ENCODE data around the gene REEP6. TPM values are rescaled to one million over a fixed set of nuclear protein-coding genes. Genes with fewer than 3 reads are reported as not detected.
A peak's percentile ranks its signal among the peaks of the same experiment; 100 is the strongest.

Gene REEP6
- polyA plus RNA-seq, 3 donors = 0.51 to 1.8 (median 0.81) TPM

GRCh38 chr19:1466461-1467214 lies 24.3 kb upstream of the REEP6 start:
- H3K79me2 ChIP-seq (ENCODE audit: insufficient read depth, low read length) = no peaks in the 10 kb centered on the region
- Mint-ChIP-seq H3K4me1 (peaks cover 11% of the 10 kb centered on the region), H3K27ac (no peak overlapping the region), H3K9me3 (peaks cover 0 to 8% (median 2%) of the 10 kb centered on the region in 7 donors), H3K4me3 (peak overlapping the region in 1 of 2 donors; percentile 48), H3K27me3 (ENCODE audit: low read depth in 3 of 3) (peaks cover 35 to 70% (median 45%) of the 10 kb centered on the region in 3 donors), H3K36me3 (no peaks in the 10 kb centered on the region)
- intact Hi-C loops (cut with micrococcal nuclease) = no loop called here
- 35% methylated on average over 70 of the region's 70 CpGs for WGBS (ENCODE audit: insufficient coverage)
- no peak overlapping the region for H3K9ac ChIP-seq (ENCODE audit: insufficient read depth, low read length, poor library complexity, severe bottlenecking)
- TF ChIP-seq, protein P1, sequence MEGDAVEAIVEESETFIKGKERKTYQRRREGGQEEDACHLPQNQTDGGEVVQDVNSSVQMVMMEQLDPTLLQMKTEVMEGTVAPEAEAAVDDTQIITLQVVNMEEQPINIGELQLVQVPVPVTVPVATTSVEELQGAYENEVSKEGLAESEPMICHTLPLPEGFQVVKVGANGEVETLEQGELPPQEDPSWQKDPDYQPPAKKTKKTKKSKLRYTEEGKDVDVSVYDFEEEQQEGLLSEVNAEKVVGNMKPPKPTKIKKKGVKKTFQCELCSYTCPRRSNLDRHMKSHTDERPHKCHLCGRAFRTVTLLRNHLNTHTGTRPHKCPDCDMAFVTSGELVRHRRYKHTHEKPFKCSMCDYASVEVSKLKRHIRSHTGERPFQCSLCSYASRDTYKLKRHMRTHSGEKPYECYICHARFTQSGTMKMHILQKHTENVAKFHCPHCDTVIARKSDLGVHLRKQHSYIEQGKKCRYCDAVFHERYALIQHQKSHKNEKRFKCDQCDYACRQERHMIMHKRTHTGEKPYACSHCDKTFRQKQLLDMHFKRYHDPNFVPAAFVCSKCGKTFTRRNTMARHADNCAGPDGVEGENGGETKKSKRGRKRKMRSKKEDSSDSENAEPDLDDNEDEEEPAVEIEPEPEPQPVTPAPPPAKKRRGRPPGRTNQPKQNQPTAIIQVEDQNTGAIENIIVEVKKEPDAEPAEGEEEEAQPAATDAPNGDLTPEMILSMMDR (IDR thresholded peaks at IDR 0.05) = no peak
- peaks cover 67% of the 10 kb centered on the region for H4K20me1 ChIP-seq (ENCODE audit: insufficient read depth, low read length)
- no peak for DNase-seq
- H3K36me3 ChIP-seq (replicated peaks in 1 of 2; ENCODE audit: control insufficient read depth in 1 of 2, insufficient read depth in 2 of 2, low read length in 2 of 2) = no peaks in the 10 kb centered on the region
- peaks cover 19 to 35% of the 10 kb centered on the region in 2 donors for H3K4me1 ChIP-seq (ENCODE audit: control insufficient read depth in 1 of 2, insufficient read depth in 2 of 2, low read length in 2 of 2)
- H3K4me2 ChIP-seq (replicated peaks; ENCODE audit: extremely low read depth, low read length, poor library complexity, severe bottlenecking) = no peak overlapping the region
- H3K27ac ChIP-seq (ENCODE audit: low read depth in 1 of 2, low read length in 2 of 2) = no peak overlapping the region
- no peak overlapping the region for H3K4me3 ChIP-seq (replicated peaks in 1 of 3; ENCODE audit: low read depth in 2 of 3, low read length in 3 of 3)
- peaks cover 2 to 7% of the 10 kb centered on the region in 2 donors for H3K9me3 ChIP-seq (replicated peaks in 1 of 2; ENCODE audit: control insufficient read depth in 1 of 2, insufficient read depth in 1 of 2, low read length in 2 of 2)
- H3K27me3 ChIP-seq (ENCODE audit: control insufficient read depth in 2 of 2, insufficient read depth in 2 of 2, low read length in 2 of 2) = peaks cover 48 to 50% of the 10 kb centered on the region in 2 donors
- no peak overlapping the region for H2AFZ ChIP-seq (ENCODE audit: insufficient read depth, low read depth, low read length, poor library complexity, severe bottlenecking)

DNA sequence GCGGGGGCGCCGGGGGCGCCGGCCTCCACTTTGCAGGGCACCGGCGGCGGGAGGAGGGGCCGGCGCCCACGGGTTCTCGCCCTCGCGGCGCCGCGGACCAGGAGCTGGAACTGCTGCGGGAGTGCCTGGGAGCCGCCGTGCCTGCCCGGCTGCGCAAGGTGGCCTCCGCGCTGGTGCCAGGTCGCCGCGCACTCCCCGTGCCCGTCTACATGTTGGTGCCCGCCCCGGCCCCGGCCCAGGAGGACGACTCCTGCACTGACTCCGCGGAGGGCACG lies 23.8 kb upstream of the REEP6 start:
- H3K4me1 ChIP-seq (ENCODE audit: control insufficient read depth in 1 of 2, insufficient read depth in 2 of 2, low read length in 2 of 2) = peaks cover 24 to 40% of the 10 kb centered on the region in 2 donors
- no peaks in the 10 kb centered on the region for H3K79me2 ChIP-seq (ENCODE audit: insufficient read depth, low read length)
- peaks cover 16% of the 10 kb centered on the region for H3K4me1 Mint-ChIP-seq
- no peak overlapping the region for H3K4me3 ChIP-seq (replicated peaks in 1 of 3; ENCODE audit: low read depth in 2 of 3, low read length in 3 of 3)
- H3K4me2 ChIP-seq (replicated peaks; ENCODE audit: extremely low read depth, low read length, poor library complexity, severe bottlenecking) = no peak overlapping the region
- H3K27me3 Mint-ChIP-seq (ENCODE audit: low read depth in 3 of 3) = peaks cover 40 to 75% (median 49%) of the 10 kb centered on the region in 3 donors
- no peak overlapping the region for H3K4me3 Mint-ChIP-seq
- no peak overlapping the region for H3K9ac ChIP-seq (ENCODE audit: insufficient read depth, low read length, poor library complexity, severe bottlenecking)
- WGBS (ENCODE audit: insufficient coverage) = 2% methylated on average over 36 of the region's 36 CpGs
- no peak for DNase-seq
- H4K20me1 ChIP-seq (ENCODE audit: insufficient read depth, low read length) = peaks cover 72% of the 10 kb centered on the region
- peaks cover 5 to 12% of the 10 kb centered on the region in 2 donors for H3K9me3 ChIP-seq (replicated peaks in 1 of 2; ENCODE audit: control insufficient read depth in 1 of 2, insufficient read depth in 1 of 2, low read length in 2 of 2)
- H3K9me3 Mint-ChIP-seq = peaks cover 0 to 13% (median 2%) of the 10 kb centered on the region in 7 donors
- no peak overlapping the region for H3K27ac ChIP-seq (ENCODE audit: low read depth in 1 of 2, low read length in 2 of 2)
- TF ChIP-seq, protein P1 (IDR thresholded peaks at IDR 0.05) = no peak
- intact Hi-C loops (cut with micrococcal nuclease) = no loop called here
- no peak overlapping the region for H3K27ac Mint-ChIP-seq
- H2AFZ ChIP-seq (ENCODE audit: insufficient read depth, low read depth, low read length, poor library complexity, severe bottlenecking) = no peak overlapping the region
- peaks cover 53 to 56% of the 10 kb centered on the region in 2 donors for H3K27me3 ChIP-seq (ENCODE audit: control insufficient read depth in 2 of 2, insufficient read depth in 2 of 2, low read length in 2 of 2)
- H3K36me3 ChIP-seq (replicated peaks in 1 of 2; ENCODE audit: control insufficient read depth in 1 of 2, insufficient read depth in 2 of 2, low read length in 2 of 2) = no peaks in the 10 kb centered on the region
- no peaks in the 10 kb centered on the region for H3K36me3 Mint-ChIP-seq
